Measurements from ENCODE around the gene ERCC1. TPM values are rescaled to one million over a fixed set of nuclear protein-coding genes. Genes with fewer than 3 reads are reported as not detected.

ERCC1 gene
- polyA plus RNA-seq, 1 experiment, result 121 TPM

DNA sequence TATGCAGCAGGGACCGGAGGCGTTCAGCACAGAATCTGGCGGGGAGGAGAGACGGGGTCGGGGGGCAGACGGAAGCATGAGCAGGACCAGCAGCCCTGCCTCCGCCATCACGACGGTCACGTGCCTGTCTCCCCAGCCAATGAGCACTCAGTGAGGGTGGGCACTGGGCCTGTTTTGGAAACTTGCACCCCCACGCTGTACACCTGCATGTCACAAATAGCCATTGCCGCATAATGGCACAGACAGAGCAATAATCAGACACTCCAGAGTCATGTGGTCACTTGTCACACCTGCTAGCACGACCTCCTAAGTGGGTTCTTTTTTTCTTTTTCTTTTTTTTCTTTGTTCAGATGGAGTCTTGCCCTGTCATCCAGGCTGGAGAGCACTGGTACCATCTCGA, 62.1 kb downstream of the ERCC1 start:
- TF ChIP-seq, protein P1, sequence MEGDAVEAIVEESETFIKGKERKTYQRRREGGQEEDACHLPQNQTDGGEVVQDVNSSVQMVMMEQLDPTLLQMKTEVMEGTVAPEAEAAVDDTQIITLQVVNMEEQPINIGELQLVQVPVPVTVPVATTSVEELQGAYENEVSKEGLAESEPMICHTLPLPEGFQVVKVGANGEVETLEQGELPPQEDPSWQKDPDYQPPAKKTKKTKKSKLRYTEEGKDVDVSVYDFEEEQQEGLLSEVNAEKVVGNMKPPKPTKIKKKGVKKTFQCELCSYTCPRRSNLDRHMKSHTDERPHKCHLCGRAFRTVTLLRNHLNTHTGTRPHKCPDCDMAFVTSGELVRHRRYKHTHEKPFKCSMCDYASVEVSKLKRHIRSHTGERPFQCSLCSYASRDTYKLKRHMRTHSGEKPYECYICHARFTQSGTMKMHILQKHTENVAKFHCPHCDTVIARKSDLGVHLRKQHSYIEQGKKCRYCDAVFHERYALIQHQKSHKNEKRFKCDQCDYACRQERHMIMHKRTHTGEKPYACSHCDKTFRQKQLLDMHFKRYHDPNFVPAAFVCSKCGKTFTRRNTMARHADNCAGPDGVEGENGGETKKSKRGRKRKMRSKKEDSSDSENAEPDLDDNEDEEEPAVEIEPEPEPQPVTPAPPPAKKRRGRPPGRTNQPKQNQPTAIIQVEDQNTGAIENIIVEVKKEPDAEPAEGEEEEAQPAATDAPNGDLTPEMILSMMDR (IDR thresholded peaks at IDR 0.05; ENCODE audit: insufficient read depth, low read depth, low read length), result no peak
- Histone ChIP-seq H3K36me3 (ENCODE audit: control insufficient read depth, insufficient read depth, low read length) (peaks cover 25% of the 10 kb centered on the region), H3K4me3 (ENCODE audit: low read depth, low read length) (no peak overlapping the region), H3K27me3 (ENCODE audit: control insufficient read depth, insufficient read depth, low read length) (no peaks in the 10 kb centered on the region)
- DNase-seq (ENCODE audit: low read depth), result no peak
- ChIA-PET CTCF (no interaction called here), POLR2A (no interaction called here)

DNA sequence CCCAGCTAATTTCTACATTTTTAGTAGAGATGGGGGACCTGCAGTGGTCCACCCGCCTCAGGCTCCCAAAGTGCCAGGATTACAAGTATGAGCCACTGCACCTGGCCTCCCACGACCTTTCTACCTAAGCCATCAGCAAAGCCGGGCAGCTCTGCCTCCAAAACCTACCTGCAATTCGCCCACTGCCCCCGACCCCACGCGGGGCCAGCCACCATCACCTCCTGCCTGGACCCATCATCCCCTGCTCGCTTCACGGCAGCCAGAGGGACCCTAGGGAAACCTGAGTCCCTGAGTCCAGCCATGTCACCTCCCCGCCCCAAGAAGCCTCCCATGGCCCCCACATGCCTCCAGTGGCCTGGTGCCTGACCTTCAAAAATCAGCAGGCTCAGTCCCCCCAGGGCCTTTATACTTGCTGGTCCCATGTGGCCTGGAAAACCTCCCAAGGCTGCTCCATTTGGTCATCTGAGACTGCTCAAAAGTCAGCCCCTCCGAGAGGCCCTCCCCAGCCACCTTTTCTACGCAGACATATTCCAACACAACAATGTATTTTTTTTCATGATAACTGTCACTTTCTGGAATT, 65.4 kb downstream of the ERCC1 start:
- Histone ChIP-seq H3K36me3 (ENCODE audit: control insufficient read depth, insufficient read depth, low read length) (peaks cover 38% of the 10 kb centered on the region), H3K27me3 (ENCODE audit: control insufficient read depth, insufficient read depth, low read length) (no peaks in the 10 kb centered on the region), H3K4me3 (ENCODE audit: low read depth, low read length) (no peak overlapping the region)
- TF ChIP-seq, protein P1 (IDR thresholded peaks at IDR 0.05; ENCODE audit: insufficient read depth, low read depth, low read length), result no peak
- ChIA-PET CTCF (interaction anchor here (1.1 to 1.5 kb wide), 2 partner anchors 19 to 127 kb away, joined by 3 read pairs; no protein-coding TSS in a partner anchor), POLR2A (no interaction called here)
- DNase-seq (ENCODE audit: low read depth), result no peak

DNA sequence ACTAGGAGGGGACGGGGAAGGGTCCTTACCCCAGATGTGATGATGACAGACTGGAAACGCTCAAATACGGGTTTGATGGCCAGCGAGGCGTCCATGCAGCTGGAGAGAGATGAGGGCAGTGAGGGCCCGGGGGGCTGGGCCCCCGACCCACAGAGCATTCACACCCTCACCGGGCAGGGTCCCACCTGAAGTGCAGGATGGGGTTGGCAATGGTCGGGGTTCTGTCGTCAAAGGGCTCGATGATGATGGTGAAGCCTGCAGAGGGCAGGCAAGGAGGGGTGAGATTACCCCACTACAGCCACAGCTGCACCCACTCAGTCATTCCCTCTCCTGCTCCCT, 66.3 kb downstream of the ERCC1 start:
- TF ChIP-seq, protein P1 (IDR thresholded peaks at IDR 0.05; ENCODE audit: insufficient read depth, low read depth, low read length), result no peak
- Histone ChIP-seq H3K36me3 (ENCODE audit: control insufficient read depth, insufficient read depth, low read length) (peaks cover 38% of the 10 kb centered on the region), H3K27me3 (ENCODE audit: control insufficient read depth, insufficient read depth, low read length) (no peaks in the 10 kb centered on the region), H3K4me3 (ENCODE audit: low read depth, low read length) (no peak overlapping the region)
- no peak for DNase-seq (ENCODE audit: low read depth)
- ChIA-PET CTCF (interaction anchor here (1.1 to 1.5 kb wide), 2 partner anchors 18 to 128 kb away, joined by 3 read pairs; no protein-coding TSS in a partner anchor), POLR2A (no interaction called here)

Small RNA genes lying within 50 kb of the gene (small RNA-seq; reads per million reads assigned to genes)
- gene MIR6088 (ENCODE audit: insufficient read length, low read depth, low replicate concordance), result not detected

Other genes with a start within 250 kb of the ERCC1 start
- 9.7 and 15.0 TPM in 2 replicates for gene TRAPPC6A, start 245.7 kb downstream of the ERCC1 start, polyA plus RNA-seq (2011; rRNA removed)
- gene BLOC1S3, start 245.1 kb downstream of the ERCC1 start, polyA plus RNA-seq (2011; rRNA removed), result 7.1 and 8.3 TPM in 2 replicates
- gene EXOC3L2, start 178.5 kb downstream of the ERCC1 start, polyA plus RNA-seq (2011; rRNA removed), result 0.04 TPM in 1 of 2 replicates, not detected in the other
- 10.9 and 17.1 TPM in 2 replicates for gene MARK4, start 172.6 kb downstream of the ERCC1 start, polyA plus RNA-seq (2011; rRNA removed)
- not detected in 2 replicates for gene CKM, start 101.0 kb downstream of the ERCC1 start, polyA plus RNA-seq (2011; rRNA removed)
- gene KLC3, start 83.2 kb downstream of the ERCC1 start, polyA plus RNA-seq (2011; rRNA removed), result 0.09 TPM in 1 of 2 replicates, not detected in the other
- gene ERCC2, start 53.3 kb downstream of the ERCC1 start, polyA plus RNA-seq (2011; rRNA removed), result 63.7 and 94.6 TPM in 2 replicates
- 5.4 and 12.3 TPM in 2 replicates for gene PPP1R13L, start 18.8 kb downstream of the ERCC1 start, polyA plus RNA-seq (2011; rRNA removed)
- gene POLR1G, start 17.3 kb downstream of the ERCC1 start, polyA plus RNA-seq (2011; rRNA removed), result 3.0 and 3.6 TPM in 2 replicates
- gene FOSB, start 44.1 kb upstream of the ERCC1 start, polyA plus RNA-seq (2011; rRNA removed), result 2.6 and 4.5 TPM in 2 replicates
- gene RTN2, start 73.1 kb upstream of the ERCC1 start, polyA plus RNA-seq (2011; rRNA removed), result 27.3 and 42.3 TPM in 2 replicates
- gene PPM1N, start 74.5 kb upstream of the ERCC1 start, polyA plus RNA-seq (2011; rRNA removed), result 1.0 and 1.2 TPM in 2 replicates
- gene VASP, start 83.6 kb upstream of the ERCC1 start, polyA plus RNA-seq (2011; rRNA removed), result 110 and 117 TPM in 2 replicates
- 10.9 and 15.1 TPM in 2 replicates for gene OPA3, start 160.9 kb upstream of the ERCC1 start, polyA plus RNA-seq (2011; rRNA removed)
- gene GPR4, start 178.3 kb upstream of the ERCC1 start, polyA plus RNA-seq (2011; rRNA removed), result 0.06 and 0.12 TPM in 2 replicates
- gene EML2, start 215.5 kb upstream of the ERCC1 start, polyA plus RNA-seq (2011; rRNA removed), result 20.2 and 30.4 TPM in 2 replicates
- gene GIPR, start 244.3 kb upstream of the ERCC1 start, polyA plus RNA-seq (2011; rRNA removed), result 0.54 and 1.1 TPM in 2 replicates